ENCODE results near the gene HIP1R.

DNA sequence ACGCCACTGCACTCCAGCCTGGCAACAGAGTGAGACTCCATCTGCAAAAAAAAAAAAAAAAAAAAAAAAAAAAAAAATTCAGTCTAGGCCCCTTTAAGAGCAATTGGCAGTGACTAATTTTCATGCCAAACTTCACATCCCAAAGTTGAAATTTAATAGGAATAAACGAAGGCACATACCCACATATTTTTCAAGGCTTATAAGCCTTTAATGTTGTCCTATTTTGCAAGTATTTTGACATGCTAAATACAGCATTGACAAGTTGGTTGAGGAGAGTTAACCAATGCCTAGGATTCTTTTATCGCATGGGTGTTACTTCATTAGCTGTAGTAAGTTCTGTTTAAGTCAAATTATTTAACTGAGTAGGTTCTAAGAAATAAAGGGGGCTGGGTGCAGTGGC, 23.5 kb upstream of the HIP1R start:
- TF ChIP-seq REST (IDR thresholded peaks at IDR 0.05; ENCODE audit: low read depth) (no peak), TEAD4 (IDR thresholded peaks at IDR 0.05) (no peak), YY1 (IDR thresholded peaks at IDR 0.05; ENCODE audit: low read depth) (no peak), TCF12 (IDR thresholded peaks at IDR 0.05; ENCODE audit: low read depth) (no peak), TAF1 (IDR thresholded peaks at IDR 0.05; ENCODE audit: low read depth) (no peak), EP300 (IDR thresholded peaks at IDR 0.05; ENCODE audit: borderline replicate concordance) (no peak), MAX (IDR thresholded peaks at IDR 0.05) (no peak), CEBPB (IDR thresholded peaks at IDR 0.05) (no peak), NFIC (IDR thresholded peaks at IDR 0.05) (no peak), ZBTB7A (IDR thresholded peaks at IDR 0.05; ENCODE audit: low read depth) (no peak), EGR1 (IDR thresholded peaks at IDR 0.05) (no peak), RAD21 (IDR thresholded peaks at IDR 0.05; ENCODE audit: low read depth) (no peak), CREB1 (IDR thresholded peaks at IDR 0.05; ENCODE audit: low read depth) (no peak)
- TF ChIP-seq, protein P1, sequence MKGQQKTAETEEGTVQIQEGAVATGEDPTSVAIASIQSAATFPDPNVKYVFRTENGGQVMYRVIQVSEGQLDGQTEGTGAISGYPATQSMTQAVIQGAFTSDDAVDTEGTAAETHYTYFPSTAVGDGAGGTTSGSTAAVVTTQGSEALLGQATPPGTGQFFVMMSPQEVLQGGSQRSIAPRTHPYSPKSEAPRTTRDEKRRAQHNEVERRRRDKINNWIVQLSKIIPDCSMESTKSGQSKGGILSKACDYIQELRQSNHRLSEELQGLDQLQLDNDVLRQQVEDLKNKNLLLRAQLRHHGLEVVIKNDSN (IDR thresholded peaks at IDR 0.05): no peak

Data from Ishikawa (cell line).